Measurements from ENCODE around the gene OSBPL5. TPM values are rescaled to one million over a fixed set of nuclear protein-coding genes. Genes with fewer than 3 reads are reported as not detected.

The OSBPL5 gene
- total and polyA plus RNA-seq, 2 of the 4 experiments (the other 2 are of a cell fraction): 14.9 to 22.3 TPM

GRCh38 chr11:3040881-3041280 is 124.2 kb downstream of the OSBPL5 start:
- Histone ChIP-seq H3K18ac (ENCODE audit: low read depth, low read length) (no peak overlapping the region), H2AFZ (replicated peaks; ENCODE audit: low read length, poor library complexity) (no peak overlapping the region), H4K5ac (ENCODE audit: low read depth, low read length) (no peak overlapping the region), H3K79me1 (ENCODE audit: low read depth in 1 of 2, low read length in 2 of 2) (peaks cover 35 to 88% of the 10 kb centered on the region in 2 experiments), H3K4ac (ENCODE audit: low read depth, low read length) (no peak overlapping the region), H2BK120ac (ENCODE audit: low read depth, low read length) (no peak overlapping the region), H2AK5ac (ENCODE audit: low read depth, low read length) (no peak overlapping the region), H4K8ac (ENCODE audit: low read depth in 2 of 2, low read length in 2 of 2) (no peak overlapping the region), H2AK9ac (replicated peaks; ENCODE audit: low read depth, low read length, poor library complexity) (no peak overlapping the region), H3K14ac (replicated peaks; ENCODE audit: low read depth, low read length) (no peak overlapping the region), H3K27ac (ENCODE audit: insufficient read depth, low read length) (no peak overlapping the region), H2BK5ac (ENCODE audit: low read depth, low read length, poor library complexity, severe bottlenecking) (no peak overlapping the region), H4K91ac (ENCODE audit: insufficient read depth, low read depth, low read length) (no peak overlapping the region), H3K4me3 (ENCODE audit: insufficient read depth, low read depth, low read length) (no peak overlapping the region), H3K4me1 (ENCODE audit: control insufficient read depth, insufficient read depth, low read length) (peaks cover 4% of the 10 kb centered on the region; the same call in 1 of the 2 replicates), H3K9me1 (ENCODE audit: insufficient read depth, low read length) (peaks cover 16% of the 10 kb centered on the region), H3K56ac (ENCODE audit: extremely low read depth, insufficient read depth, low read length) (no peak overlapping the region), H4K20me1 (ENCODE audit: insufficient read depth, low read length) (peaks cover 94% of the 10 kb centered on the region), H3K4me2 (ENCODE audit: low read depth, low read length) (no peak overlapping the region), H3K23ac (ENCODE audit: low read depth, low read length) (no peak overlapping the region), H3K9ac (ENCODE audit: low read depth, low read length) (no peak overlapping the region), H3K27me3 (ENCODE audit: control insufficient read depth, insufficient read depth, low read length) (no peaks in the 10 kb centered on the region), H3K9me3 (ENCODE audit: control insufficient read depth, insufficient read depth, low read length) (no peaks in the 10 kb centered on the region), H2BK20ac (ENCODE audit: low read depth, low read length) (no peak overlapping the region), H2BK15ac (ENCODE audit: low read depth, low read length) (no peak overlapping the region), H3K36me3 (ENCODE audit: control insufficient read depth, insufficient read depth, low read length) (peaks cover 63% of the 10 kb centered on the region)
- in situ Hi-C loops (cut with MboI; ENCODE audit: low sequenced_read_pairs) (loop anchor here (5.0 kb wide), 1 partner anchor 51 kb away; no protein-coding TSS in a partner anchor), dilution Hi-C loops (cut with HindIII; ENCODE audit: low sequenced_read_pairs, unreplicated experiment) (no loop called here), intact Hi-C loops (cut with micrococcal nuclease) (no loop called here)
- WGBS, 2 experiments (ENCODE audit: extremely low coverage in 2 of 2, insufficient read length in 1 of 2): no CpG with 5 or more reads among the region's 9 CpGs
- ChIA-PET POLR2A (ENCODE audit: unreplicated experiment) (no interaction called here), CTCF (no interaction called here)
- TF ChIP-seq FOS (IDR thresholded peaks at IDR 0.05; ENCODE audit: low read depth, low read length) (no peak), MXI1 (IDR thresholded peaks at IDR 0.05; ENCODE audit: borderline replicate concordance, low read depth, low read length) (no peak), ELK1 (IDR thresholded peaks at IDR 0.05; ENCODE audit: borderline replicate concordance, low read depth, low read length) (no peak), USF2 (IDR thresholded peaks at IDR 0.05; ENCODE audit: low read depth, low read length) (no peak), CHD1 (IDR thresholded peaks at IDR 0.05; ENCODE audit: low read depth, low read length) (no peak), CEBPB (IDR thresholded peaks at IDR 0.05; ENCODE audit: low read depth, low read length) (no peak), CTCF (conservative IDR thresholded peaks at IDR 0.05; ENCODE audit: low read depth, low read length) (no peak)
- no peak for ATAC-seq (ENCODE audit: low read depth)
- BruUV-seq (replicated peaks): no TSS peak
- DNase-seq: no peak

Measured in IMR-90 (cell line).